ENCODE data around the gene ATRN. TPM values are rescaled to one million over a fixed set of nuclear protein-coding genes. Genes with fewer than 3 reads are reported as not detected.

Gene ATRN
- total and polyA plus RNA-seq, 2 experiments from 2014 or later, result 2.2 to 18.3 TPM

GRCh38 chr20:3431109-3431508 lies 39.7 kb upstream of the ATRN start:
- H3K79me2 ChIP-seq (replicated peaks; ENCODE audit: insufficient read depth), result no peaks in the 10 kb centered on the region
- H3K4me3 Mint-ChIP-seq, result no peak overlapping the region
- H3K27ac ChIP-seq (ENCODE audit: low read depth), result no peak overlapping the region
- no peaks in the 10 kb centered on the region; the same call in 1 of the 2 replicates for H3K9me2 ChIP-seq (ENCODE audit: insufficient read depth)
- H4K20me1 ChIP-seq (replicated peaks; ENCODE audit: insufficient read depth), result no peaks in the 10 kb centered on the region
- H3K36me3 ChIP-seq (ENCODE audit: insufficient read depth), result no peaks in the 10 kb centered on the region
- TF ChIP-seq ZNF331 (CRISPR knock-in tag; IDR thresholded peaks at IDR 0.05; ENCODE audit: low read depth) (no peak), STAT1 (IDR thresholded peaks at IDR 0.05; ENCODE audit: unreplicated experiment) (no peak), CTCF (conservative IDR thresholded peaks at IDR 0.05; ENCODE audit: low read depth in 2 of 2) (no peak), EZH2phosphoT487 (IDR thresholded peaks at IDR 0.05; ENCODE audit: unreplicated experiment) (no peak), ZNF462 (CRISPR knock-in tag; IDR thresholded peaks at IDR 0.05) (no peak), ZNF114 (CRISPR knock-in tag; IDR thresholded peaks at IDR 0.05) (no peak), NANOG (IDR thresholded peaks at IDR 0.05; ENCODE audit: borderline replicate concordance) (no peak), ETS1 (IDR thresholded peaks at IDR 0.05) (no peak), REST (IDR thresholded peaks at IDR 0.05; ENCODE audit: unreplicated experiment) (no peak)
- H3K27me3 Mint-ChIP-seq (ENCODE audit: insufficient read depth, low read depth, poor library complexity), result peaks cover 2% of the 10 kb centered on the region
- no peak overlapping the region for H3K4me2 ChIP-seq
- H3K36me3 Mint-ChIP-seq (ENCODE audit: low read depth), result no peaks in the 10 kb centered on the region
- H3K4me1 ChIP-seq (ENCODE audit: insufficient read depth), result no peaks in the 10 kb centered on the region
- H3K27me3 ChIP-seq (ENCODE audit: insufficient read depth), result no peaks in the 10 kb centered on the region
- peaks cover 3% of the 10 kb centered on the region; the same call in 2 of the 3 replicates for H3K4me1 Mint-ChIP-seq
- H3K9me3 Mint-ChIP-seq, result no peaks in the 10 kb centered on the region
- no peak overlapping the region for H3K27ac Mint-ChIP-seq
- H3F3A ChIP-seq (replicated peaks; ENCODE audit: low read depth), result no peaks in the 10 kb centered on the region
- no peak overlapping the region for H2AFZ ChIP-seq
- ATAC-seq (no peak), DNase-seq (ENCODE audit: low spot score) (no peak)
- H3K4me3 ChIP-seq, result no peak overlapping the region
